Activated naive CD8-positive, alpha-beta T cell (primary cell): ENCODE data around the gene MAML3.

Experiments
- H3K27ac Mint-ChIP-seq: one replicate; pipeline ENCODE4 v1.8.0; 2021; ENCODE audit warnings: mixed read lengths
- H3K27me3 Mint-ChIP-seq: one replicate; pipeline ENCODE4 v1.8.0; 2021; ENCODE audit warnings: mixed read lengths
- H3K36me3 Mint-ChIP-seq: one replicate; pipeline ENCODE4 v1.8.0; 2021; ENCODE audit warnings: mixed read lengths
- H3K4me1 Mint-ChIP-seq: one replicate; pipeline ENCODE4 v1.8.0; 2021; ENCODE audit warnings: low read depth, mixed read lengths
- H3K4me3 Mint-ChIP-seq: one replicate; pipeline ENCODE4 v1.8.0; 2021; ENCODE audit warnings: mild to moderate bottlenecking, mixed read lengths
- H3K9me3 Mint-ChIP-seq: one replicate; pipeline ENCODE4 v1.8.0; 2021; ENCODE audit warnings: low read depth, mixed read lengths

Gene MAML3

GRCh38 chr4:140020457-140021361 is 133.3 kb downstream of the MAML3 start:
- H3K4me3 Mint-ChIP-seq = no peak overlapping the region
- H3K27ac Mint-ChIP-seq = no peak overlapping the region
- H3K36me3 Mint-ChIP-seq = no peaks in the 10 kb centered on the region
- H3K27me3 Mint-ChIP-seq = no peaks in the 10 kb centered on the region
- no peaks in the 10 kb centered on the region for H3K4me1 Mint-ChIP-seq
- H3K9me3 Mint-ChIP-seq = no peaks in the 10 kb centered on the region

DNA sequence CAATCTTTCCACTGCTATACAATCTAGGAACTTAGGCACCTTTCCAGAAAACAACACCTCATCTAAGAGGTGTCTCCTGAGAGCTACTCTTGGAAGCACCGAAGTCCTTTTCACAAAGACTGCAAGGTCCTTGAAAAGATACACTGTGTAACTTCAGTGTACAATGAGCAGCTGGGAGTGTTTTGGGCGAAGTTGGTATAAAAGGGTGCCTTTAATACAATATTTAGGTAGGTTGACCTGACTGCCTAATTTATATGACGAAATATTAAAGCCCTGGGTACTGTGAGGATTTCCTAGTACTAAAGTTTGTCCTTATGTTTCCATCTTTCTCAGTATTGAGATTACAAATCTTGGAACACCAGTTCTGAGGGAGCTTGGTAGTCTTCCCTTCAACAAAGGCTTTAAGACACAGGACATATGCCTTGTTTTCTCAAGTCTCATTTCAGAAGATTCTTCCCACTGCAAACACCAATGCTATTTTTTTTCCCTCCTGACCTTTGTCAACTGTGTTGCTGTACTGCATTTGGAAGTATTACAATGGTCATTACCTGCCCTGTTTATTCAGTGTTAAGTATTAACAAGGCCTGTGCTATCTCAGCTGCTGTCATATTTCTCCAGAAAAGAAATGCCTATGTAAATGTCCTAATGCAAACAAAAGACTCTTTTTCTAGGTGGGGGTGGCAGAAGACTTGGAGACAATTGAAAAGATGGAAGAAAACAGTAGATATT is 134.2 kb downstream of the MAML3 start:
- Mint-ChIP-seq H3K4me1 (no peaks in the 10 kb centered on the region), H3K4me3 (no peak overlapping the region), H3K27me3 (no peaks in the 10 kb centered on the region), H3K36me3 (no peaks in the 10 kb centered on the region), H3K9me3 (no peaks in the 10 kb centered on the region), H3K27ac (no peak overlapping the region)

DNA sequence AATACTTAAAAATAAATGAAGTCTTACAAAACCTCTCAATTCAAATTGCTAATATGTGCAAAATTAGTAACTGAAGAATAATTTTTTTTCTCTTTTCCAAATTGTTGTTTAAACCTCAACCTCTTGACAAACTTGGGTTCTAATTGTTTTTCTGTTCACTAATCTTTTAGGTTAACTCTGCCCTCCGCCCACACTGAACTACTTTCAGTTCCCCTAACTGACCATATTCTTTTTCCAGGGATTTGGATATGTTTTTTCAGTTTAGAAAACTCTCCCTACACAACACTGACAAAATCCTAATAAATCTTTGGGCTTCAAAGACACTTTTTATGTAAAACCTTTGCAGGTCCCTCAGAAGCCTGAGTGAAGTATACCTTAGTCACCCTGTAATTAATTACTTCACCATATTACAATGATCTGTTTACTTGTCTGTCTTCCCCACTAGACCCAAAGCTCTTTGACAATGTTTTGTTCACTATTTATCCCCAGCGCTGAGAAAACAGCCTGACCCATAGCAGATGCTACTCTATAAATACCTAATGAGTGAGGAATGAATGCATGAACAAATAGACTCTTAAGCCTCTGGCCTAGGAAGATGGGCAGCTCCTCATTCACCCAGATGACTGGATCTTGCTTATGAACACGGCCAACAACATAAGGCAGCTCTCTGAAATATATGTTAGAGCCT is 134.9 kb downstream of the MAML3 start:
- no peaks in the 10 kb centered on the region for H3K36me3 Mint-ChIP-seq

GRCh38 chr4:140014284-140014683 is 139.7 kb downstream of the MAML3 start:
- Mint-ChIP-seq H3K9me3 (no peaks in the 10 kb centered on the region), H3K4me1 (peaks cover 8% of the 10 kb centered on the region), H3K27ac (no peak overlapping the region), H3K4me3 (no peak overlapping the region), H3K27me3 (peaks cover 2% of the 10 kb centered on the region), H3K36me3 (no peaks in the 10 kb centered on the region)

More for the DNA sequence above, 134.9 kb downstream of the MAML3 start:
- no peak overlapping the region for H3K4me3 Mint-ChIP-seq
- H3K27me3 Mint-ChIP-seq = peaks cover 2% of the 10 kb centered on the region
- no peaks in the 10 kb centered on the region for H3K4me1 Mint-ChIP-seq
- no peak overlapping the region for H3K27ac Mint-ChIP-seq
- H3K9me3 Mint-ChIP-seq = no peaks in the 10 kb centered on the region

- no peak overlapping the region for H3K4me3 Mint-ChIP-seq
- peaks cover 2% of the 10 kb centered on the region for H3K27me3 Mint-ChIP-seq
- no peak overlapping the region for H3K27ac Mint-ChIP-seq
- peaks cover 8% of the 10 kb centered on the region for H3K4me1 Mint-ChIP-seq
- H3K9me3 Mint-ChIP-seq = no peaks in the 10 kb centered on the region
- no peaks in the 10 kb centered on the region for H3K36me3 Mint-ChIP-seq
These were observed 141.1 kb downstream of the MAML3 start for GRCh38 chr4:140012688-140013486.

- Mint-ChIP-seq H3K4me3 (no peak overlapping the region), H3K9me3 (no peaks in the 10 kb centered on the region), H3K36me3 (no peaks in the 10 kb centered on the region), H3K27ac (no peak overlapping the region), H3K4me1 (no peaks in the 10 kb centered on the region), H3K27me3 (peaks cover 1% of the 10 kb centered on the region)
These were observed 148.3 kb downstream of the MAML3 start for GRCh38 chr4:140005699-140006098.

GRCh38 chr4:140004922-140005627 is 148.9 kb downstream of the MAML3 start:
- Mint-ChIP-seq H3K4me1 (no peaks in the 10 kb centered on the region), H3K36me3 (no peaks in the 10 kb centered on the region), H3K4me3 (no peak overlapping the region), H3K27me3 (peaks cover 1% of the 10 kb centered on the region), H3K27ac (no peak overlapping the region), H3K9me3 (no peaks in the 10 kb centered on the region)

DNA sequence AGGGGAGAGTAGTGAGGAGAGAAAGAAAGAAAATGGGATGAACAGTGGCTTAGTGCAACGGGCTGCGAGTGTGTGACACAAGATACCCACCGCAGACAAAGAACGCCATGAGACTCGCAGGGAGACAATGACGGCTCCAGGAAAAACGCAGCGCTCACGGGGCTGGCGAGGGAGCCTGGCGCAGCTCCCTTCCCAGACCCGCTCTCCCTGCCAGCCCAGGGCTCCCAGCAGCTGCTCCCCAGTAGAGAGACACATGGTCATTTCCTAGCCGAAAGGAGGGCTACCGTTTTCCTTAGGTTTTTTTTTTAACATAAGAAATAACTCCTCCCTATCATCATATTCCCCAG is 149.5 kb downstream of the MAML3 start:
- Mint-ChIP-seq H3K4me3 (no peak overlapping the region), H3K27me3 (peaks cover 1% of the 10 kb centered on the region), H3K4me1 (no peaks in the 10 kb centered on the region), H3K9me3 (no peaks in the 10 kb centered on the region), H3K36me3 (no peaks in the 10 kb centered on the region), H3K27ac (no peak overlapping the region)

DNA sequence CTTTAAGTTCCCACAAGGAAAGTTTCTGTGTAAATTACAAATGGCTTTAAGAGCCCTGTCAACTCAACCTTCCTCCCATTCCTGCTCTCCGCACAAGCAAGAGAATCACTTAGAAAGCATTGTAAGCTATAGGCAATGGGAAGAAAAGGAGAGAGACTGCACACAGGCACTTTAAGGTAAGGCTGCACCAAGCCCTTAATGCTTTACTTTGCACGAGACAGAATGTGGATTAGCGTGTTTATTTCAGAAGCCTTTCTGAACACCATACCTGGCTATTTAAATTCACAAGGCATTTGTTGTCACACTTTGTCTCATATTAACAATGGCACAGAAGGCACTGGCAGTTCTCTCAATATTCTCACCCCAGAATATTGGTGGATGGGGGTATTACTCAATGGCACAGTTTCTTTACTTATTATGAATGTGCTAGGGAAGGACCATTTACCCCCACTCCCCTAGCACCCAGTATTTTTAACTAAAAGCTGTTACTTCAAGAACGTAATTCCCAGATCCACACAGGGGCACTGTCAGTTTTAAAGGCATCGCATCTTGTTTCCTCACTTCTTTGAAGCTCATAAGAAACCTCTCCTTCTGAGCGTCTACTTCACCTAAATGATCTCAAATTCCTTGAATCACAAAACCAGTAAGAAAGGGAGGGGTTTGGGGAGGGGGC is 150.0 kb downstream of the MAML3 start:
- Mint-ChIP-seq H3K9me3 (no peaks in the 10 kb centered on the region), H3K27me3 (peaks cover 1% of the 10 kb centered on the region), H3K4me1 (no peaks in the 10 kb centered on the region), H3K4me3 (no peak overlapping the region), H3K27ac (no peak overlapping the region), H3K36me3 (no peaks in the 10 kb centered on the region)

DNA sequence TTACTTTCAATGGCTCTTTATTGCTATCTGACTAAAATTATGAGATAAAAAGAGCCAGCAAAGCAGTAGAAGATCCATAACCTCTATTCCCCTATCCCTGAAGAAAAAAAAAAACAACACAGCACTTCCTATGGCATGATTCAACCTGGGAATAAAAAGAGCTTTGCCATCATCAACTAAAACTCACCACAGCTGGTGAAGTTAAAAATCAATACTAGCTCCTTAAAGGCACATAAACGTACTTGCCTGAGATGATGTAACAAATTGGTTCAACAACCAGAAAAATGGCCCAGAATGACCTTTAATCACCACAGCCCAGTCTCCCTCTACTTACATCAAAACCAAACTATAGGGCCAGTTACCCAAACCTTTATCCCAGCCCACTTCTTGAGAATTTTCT is 153.8 kb downstream of the MAML3 start:
- no peaks in the 10 kb centered on the region for H3K36me3 Mint-ChIP-seq
- H3K27me3 Mint-ChIP-seq = no peaks in the 10 kb centered on the region
- H3K4me1 Mint-ChIP-seq = no peaks in the 10 kb centered on the region
- no peak overlapping the region for H3K4me3 Mint-ChIP-seq
- no peaks in the 10 kb centered on the region for H3K9me3 Mint-ChIP-seq
- H3K27ac Mint-ChIP-seq = no peak overlapping the region

DNA sequence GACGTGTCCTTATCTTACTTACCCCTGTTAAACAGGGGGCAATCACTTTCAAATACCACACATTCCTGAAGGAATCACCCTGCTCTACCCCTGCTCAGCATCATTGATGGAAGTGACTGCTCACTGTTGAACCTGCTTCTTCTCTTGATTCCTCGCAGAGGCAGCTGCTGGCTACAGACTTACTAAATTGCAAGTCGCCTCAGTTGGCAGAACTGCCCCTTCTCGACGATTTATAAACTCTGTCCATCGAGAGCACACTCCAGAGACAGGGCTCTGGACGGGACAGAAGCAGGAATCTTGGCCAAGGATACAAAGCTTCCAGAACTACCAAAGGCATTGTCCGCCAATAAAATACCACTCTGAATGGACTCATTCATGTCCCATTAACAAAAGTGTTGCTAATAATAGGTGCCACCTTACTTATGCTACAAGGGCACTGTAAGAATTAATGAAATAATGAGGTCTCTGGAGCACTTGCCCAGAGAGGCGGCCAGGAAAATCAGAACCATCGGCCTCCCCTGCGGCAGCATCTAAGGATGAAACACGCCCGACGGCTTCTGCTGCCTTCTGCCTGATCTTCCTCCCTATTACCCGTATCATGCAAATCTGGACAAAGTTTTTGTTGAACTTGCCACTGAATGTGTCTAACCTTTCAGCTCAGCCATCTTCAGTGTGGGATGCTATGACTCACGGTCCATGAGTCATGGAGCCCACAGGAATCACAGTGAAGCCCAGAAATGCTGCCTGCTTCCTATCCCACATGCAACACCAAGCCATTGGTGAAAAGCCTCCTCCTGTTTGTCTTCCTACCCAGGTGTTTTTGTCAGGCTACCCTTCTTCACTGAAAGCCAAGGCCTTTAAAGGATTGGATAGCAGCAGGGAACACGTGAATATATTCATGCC is 164.9 kb downstream of the MAML3 start:
- H3K4me1 Mint-ChIP-seq = peaks cover 10% of the 10 kb centered on the region
- H3K9me3 Mint-ChIP-seq = peaks cover 4% of the 10 kb centered on the region
- H3K27me3 Mint-ChIP-seq = no peaks in the 10 kb centered on the region
- no peak overlapping the region for H3K4me3 Mint-ChIP-seq
- peaks cover 7% of the 10 kb centered on the region for H3K36me3 Mint-ChIP-seq
- no peak overlapping the region for H3K27ac Mint-ChIP-seq

DNA sequence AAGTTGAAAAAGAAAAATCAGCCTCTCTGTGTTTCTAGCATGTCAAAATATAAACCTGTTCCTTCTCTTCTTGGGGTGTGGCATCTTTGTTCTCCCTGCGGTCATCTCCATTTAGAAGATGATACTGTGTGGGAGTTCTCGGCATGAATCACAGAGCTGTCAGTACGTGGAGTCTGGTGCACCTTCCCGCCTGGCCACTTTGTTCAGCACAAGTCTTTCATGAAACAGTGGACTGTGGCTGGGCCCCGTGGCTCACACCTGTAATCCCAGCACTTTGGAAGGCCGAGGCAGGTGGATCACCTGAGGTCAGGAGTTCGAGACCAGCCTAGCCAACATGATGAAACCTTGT is 166.5 kb downstream of the MAML3 start:
- peaks cover 13% of the 10 kb centered on the region for H3K36me3 Mint-ChIP-seq
- no peak overlapping the region for H3K27ac Mint-ChIP-seq
- peaks cover 4% of the 10 kb centered on the region for H3K9me3 Mint-ChIP-seq
- no peak overlapping the region for H3K4me3 Mint-ChIP-seq
- H3K4me1 Mint-ChIP-seq = peaks cover 10% of the 10 kb centered on the region
- H3K27me3 Mint-ChIP-seq = no peaks in the 10 kb centered on the region
